Measurements from ENCODE around the gene WNT2.

DNA sequence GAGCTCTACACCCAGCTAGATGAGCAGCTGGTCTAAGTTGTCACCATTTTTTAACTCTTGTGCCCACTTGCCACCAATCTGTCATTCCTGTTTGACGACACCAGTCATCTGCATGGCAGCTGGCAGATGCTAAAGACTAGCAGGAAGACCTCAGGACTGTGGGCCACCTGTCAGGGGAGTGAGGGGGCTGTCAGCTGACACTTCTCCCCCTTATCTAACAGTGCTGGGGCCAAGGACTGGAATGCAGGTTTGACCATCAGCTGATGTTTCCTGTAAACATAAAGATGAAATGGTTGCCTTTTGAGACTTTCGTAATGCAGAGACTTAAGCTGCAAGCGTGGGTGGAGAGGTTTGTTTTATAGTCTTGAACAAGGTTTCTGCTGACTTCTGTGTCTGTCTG, 93.5 kb downstream of the WNT2 start:
- no peak for TF ChIP-seq POLR2A (IDR thresholded peaks at IDR 0.05)
- TF ChIP-seq, protein P1, sequence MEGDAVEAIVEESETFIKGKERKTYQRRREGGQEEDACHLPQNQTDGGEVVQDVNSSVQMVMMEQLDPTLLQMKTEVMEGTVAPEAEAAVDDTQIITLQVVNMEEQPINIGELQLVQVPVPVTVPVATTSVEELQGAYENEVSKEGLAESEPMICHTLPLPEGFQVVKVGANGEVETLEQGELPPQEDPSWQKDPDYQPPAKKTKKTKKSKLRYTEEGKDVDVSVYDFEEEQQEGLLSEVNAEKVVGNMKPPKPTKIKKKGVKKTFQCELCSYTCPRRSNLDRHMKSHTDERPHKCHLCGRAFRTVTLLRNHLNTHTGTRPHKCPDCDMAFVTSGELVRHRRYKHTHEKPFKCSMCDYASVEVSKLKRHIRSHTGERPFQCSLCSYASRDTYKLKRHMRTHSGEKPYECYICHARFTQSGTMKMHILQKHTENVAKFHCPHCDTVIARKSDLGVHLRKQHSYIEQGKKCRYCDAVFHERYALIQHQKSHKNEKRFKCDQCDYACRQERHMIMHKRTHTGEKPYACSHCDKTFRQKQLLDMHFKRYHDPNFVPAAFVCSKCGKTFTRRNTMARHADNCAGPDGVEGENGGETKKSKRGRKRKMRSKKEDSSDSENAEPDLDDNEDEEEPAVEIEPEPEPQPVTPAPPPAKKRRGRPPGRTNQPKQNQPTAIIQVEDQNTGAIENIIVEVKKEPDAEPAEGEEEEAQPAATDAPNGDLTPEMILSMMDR (IDR thresholded peaks at IDR 0.05): no peak

Data from breast epithelium (tissue), 3 donors.